Osteocyte (in vitro differentiated cells): Measurements from ENCODE around the gene CD164. TPM values are rescaled to one million over a fixed set of nuclear protein-coding genes. Genes with fewer than 3 reads are reported as not detected.

Experiments
- DNase-seq: peaks from one replicate; pipeline ENCODE4 v3.0.0; 2021; ENCODE audit warnings: mixed read lengths; ENCODE audit not compliant: unreplicated experiment; ENCODE audit errors: extremely low spot score
- H3K27ac Mint-ChIP-seq: one replicate; pipeline ENCODE4 v1.8.0; 2021; ENCODE audit warnings: mild to moderate bottlenecking, mixed read lengths; ENCODE audit not compliant: unreplicated experiment
- H3K27me3 Mint-ChIP-seq: one replicate; pipeline ENCODE4 v1.8.0; 2021; ENCODE audit warnings: mixed read lengths; ENCODE audit not compliant: unreplicated experiment
- H3K36me3 Mint-ChIP-seq: one replicate; pipeline ENCODE4 v1.8.0; 2021; ENCODE audit warnings: mixed read lengths; ENCODE audit not compliant: unreplicated experiment
- H3K4me1 Mint-ChIP-seq: one replicate; pipeline ENCODE4 v1.8.0; 2021; ENCODE audit warnings: mixed read lengths; ENCODE audit not compliant: unreplicated experiment
- H3K4me3 Mint-ChIP-seq: one replicate; pipeline ENCODE4 v1.8.0; 2021; ENCODE audit warnings: mild to moderate bottlenecking, moderate library complexity, mixed read lengths; ENCODE audit not compliant: unreplicated experiment
- H3K9me3 Mint-ChIP-seq: one replicate; pipeline ENCODE4 v1.8.0; 2021; ENCODE audit warnings: mixed read lengths; ENCODE audit not compliant: unreplicated experiment
- CTCF ChIP-seq: fragments of 200-600 bp; sonication (generic); IDR thresholded peaks from 2 replicates; pipeline ENCODE4 v1.5.0; 2021; ENCODE audit warnings: antibody characterized with exemption, mild to moderate bottlenecking, moderate library complexity
- total RNA-seq: library from RNA; stranded (reverse); gene quantifications from 2 replicates; pipeline ENCODE4 v1.2.1, GENCODE V29; 2021

CD164 gene
- total RNA-seq, 1 donor from 2014 or later = 297 TPM

- no peak for TF ChIP-seq CTCF
- H3K27ac Mint-ChIP-seq = no peak overlapping the region
- H3K9me3 Mint-ChIP-seq = no peaks in the 10 kb centered on the region
Observed at GRCh38 chr6:109344226-109344625, 38.0 kb downstream of the CD164 start.

GRCh38 chr6:109343518-109343917, 38.7 kb downstream of the CD164 start:
- no peak for TF ChIP-seq CTCF
- H3K4me3 Mint-ChIP-seq = no peak overlapping the region
- no peaks in the 10 kb centered on the region for H3K36me3 Mint-ChIP-seq
- H3K27me3 Mint-ChIP-seq = no peaks in the 10 kb centered on the region
- no peak overlapping the region for H3K27ac Mint-ChIP-seq
- no peak for DNase-seq
- H3K4me1 Mint-ChIP-seq = no peaks in the 10 kb centered on the region
- H3K9me3 Mint-ChIP-seq = no peaks in the 10 kb centered on the region

More at GRCh38 chr6:109344226-109344625, 38.0 kb downstream of the CD164 start:
- DNase-seq = no peak
- no peaks in the 10 kb centered on the region for H3K36me3 Mint-ChIP-seq
- no peaks in the 10 kb centered on the region for H3K27me3 Mint-ChIP-seq
- H3K4me1 Mint-ChIP-seq = no peaks in the 10 kb centered on the region
- H3K4me3 Mint-ChIP-seq = no peak overlapping the region

- no peak overlapping the region for H3K27ac Mint-ChIP-seq
Observed at GRCh38 chr6:109342911-109343310, 39.4 kb downstream of the CD164 start.

GRCh38 chr6:109342506-109342905, 39.8 kb downstream of the CD164 start:
- H3K4me1 Mint-ChIP-seq = no peaks in the 10 kb centered on the region
- no peak overlapping the region for H3K4me3 Mint-ChIP-seq
- H3K9me3 Mint-ChIP-seq = no peaks in the 10 kb centered on the region
- no peak overlapping the region for H3K27ac Mint-ChIP-seq
- H3K27me3 Mint-ChIP-seq = no peaks in the 10 kb centered on the region
- no peak for TF ChIP-seq CTCF
- DNase-seq = no peak
- no peaks in the 10 kb centered on the region for H3K36me3 Mint-ChIP-seq

More at GRCh38 chr6:109342911-109343310, 39.4 kb downstream of the CD164 start:
- Mint-ChIP-seq H3K4me3 (no peak overlapping the region), H3K9me3 (no peaks in the 10 kb centered on the region), H3K36me3 (no peaks in the 10 kb centered on the region), H3K4me1 (no peaks in the 10 kb centered on the region), H3K27me3 (no peaks in the 10 kb centered on the region)
- no peak for DNase-seq
- TF ChIP-seq CTCF = no peak

GRCh38 chr6:109340811-109341210, 41.5 kb downstream of the CD164 start:
- Mint-ChIP-seq H3K36me3 (no peaks in the 10 kb centered on the region), H3K27me3 (no peaks in the 10 kb centered on the region), H3K4me1 (peaks cover 2% of the 10 kb centered on the region)

More at GRCh38 chr6:109340811-109341210, 41.5 kb downstream of the CD164 start:
- no peaks in the 10 kb centered on the region for H3K9me3 Mint-ChIP-seq
- no peak for TF ChIP-seq CTCF
- DNase-seq = no peak
- H3K4me3 Mint-ChIP-seq = no peak overlapping the region
- no peak overlapping the region for H3K27ac Mint-ChIP-seq
